Measurements from ENCODE around the gene ECSIT.
"Not testable (repeated sequence)": the region's sequence is repeated elsewhere in the genome, so short reads cannot be mapped to it uniquely, and the experiment has no call there.

DNA sequence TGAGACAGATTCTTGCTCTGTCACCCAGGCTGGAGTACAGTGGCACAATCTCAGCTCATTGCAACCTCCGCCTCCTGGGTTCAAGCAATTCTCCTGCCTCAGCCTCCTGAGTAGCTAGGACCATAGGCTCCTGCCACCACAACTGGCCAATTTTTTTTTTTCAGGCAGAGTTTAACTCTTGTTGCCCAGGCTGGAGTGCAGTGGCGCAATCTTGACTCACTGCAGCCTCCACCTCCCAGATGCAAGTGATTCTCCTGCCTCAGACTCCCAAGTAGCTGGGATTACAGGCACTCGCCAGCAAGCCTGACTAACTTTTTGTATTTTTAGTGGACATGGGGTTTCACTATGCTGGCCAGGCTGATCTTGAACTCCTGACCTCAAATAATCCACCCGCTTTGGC is 44.8 kb upstream of the ECSIT start:
- not testable (repeated sequence) for TF ChIP-seq EZH2 (IDR thresholded peaks at IDR 0.05; ENCODE audit: insufficient read depth, poor library complexity, severe bottlenecking); EZH2phosphoT487 (IDR thresholded peaks at IDR 0.05; ENCODE audit: insufficient read depth, low read depth)
